C4-2B (cell line): ENCODE data around the gene MS4A1.
"Not testable (repeated sequence)": the region's sequence is repeated elsewhere in the genome, so short reads cannot be mapped to it uniquely, and the experiment has no call there.

Experiments used
- H3K27ac ChIP-seq: fragments of 450-650 bp; 2 replicates; pipeline ENCODE4 v1.5.1; 2017
- ZFX ChIP-seq: fragments of 450-650 bp; IDR thresholded peaks from 2 replicates; pipeline ENCODE4 v1.6.1; 2017
- TF ChIP-seq, protein P1 (sequence below): fragments of 450-650 bp; conservative IDR thresholded peaks from 2 replicates; pipeline ENCODE4 v1.5.1; 2017; ENCODE audit warnings: mild to moderate bottlenecking

MS4A1 gene

GRCh38 chr11:60447846-60448245, 7.8 kb upstream of the MS4A1 start:
- TF ChIP-seq, protein P1, sequence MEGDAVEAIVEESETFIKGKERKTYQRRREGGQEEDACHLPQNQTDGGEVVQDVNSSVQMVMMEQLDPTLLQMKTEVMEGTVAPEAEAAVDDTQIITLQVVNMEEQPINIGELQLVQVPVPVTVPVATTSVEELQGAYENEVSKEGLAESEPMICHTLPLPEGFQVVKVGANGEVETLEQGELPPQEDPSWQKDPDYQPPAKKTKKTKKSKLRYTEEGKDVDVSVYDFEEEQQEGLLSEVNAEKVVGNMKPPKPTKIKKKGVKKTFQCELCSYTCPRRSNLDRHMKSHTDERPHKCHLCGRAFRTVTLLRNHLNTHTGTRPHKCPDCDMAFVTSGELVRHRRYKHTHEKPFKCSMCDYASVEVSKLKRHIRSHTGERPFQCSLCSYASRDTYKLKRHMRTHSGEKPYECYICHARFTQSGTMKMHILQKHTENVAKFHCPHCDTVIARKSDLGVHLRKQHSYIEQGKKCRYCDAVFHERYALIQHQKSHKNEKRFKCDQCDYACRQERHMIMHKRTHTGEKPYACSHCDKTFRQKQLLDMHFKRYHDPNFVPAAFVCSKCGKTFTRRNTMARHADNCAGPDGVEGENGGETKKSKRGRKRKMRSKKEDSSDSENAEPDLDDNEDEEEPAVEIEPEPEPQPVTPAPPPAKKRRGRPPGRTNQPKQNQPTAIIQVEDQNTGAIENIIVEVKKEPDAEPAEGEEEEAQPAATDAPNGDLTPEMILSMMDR, result no peak
- TF ChIP-seq ZFX, result no peak
- no peak overlapping the region for H3K27ac ChIP-seq

- H3K27ac ChIP-seq, result not testable (repeated sequence)
These were observed 4.5 kb upstream of the MS4A1 start for GRCh38 chr11:60451185-60451584.

DNA sequence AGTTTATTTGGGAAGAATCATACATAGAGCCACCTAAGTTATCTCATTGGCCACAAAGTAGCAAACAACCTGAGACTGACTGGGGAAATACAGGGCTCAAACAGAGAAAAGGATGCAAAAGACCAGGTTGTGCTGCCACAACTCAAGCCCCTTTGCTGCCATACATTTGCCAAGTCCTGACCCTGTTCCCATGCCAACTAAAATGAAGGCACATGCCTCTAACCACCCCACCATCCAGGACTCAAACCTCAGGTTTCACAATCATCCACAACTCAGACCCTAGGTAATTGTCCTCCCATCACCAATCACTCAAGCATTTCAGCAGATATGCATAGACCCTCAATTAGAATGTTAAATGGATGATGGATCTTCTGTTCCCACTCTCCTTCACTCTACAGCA, 1.4 kb upstream of the MS4A1 start:
- TF ChIP-seq, protein P1, result no peak
- TF ChIP-seq ZFX, result no peak
- no peak overlapping the region for H3K27ac ChIP-seq

DNA sequence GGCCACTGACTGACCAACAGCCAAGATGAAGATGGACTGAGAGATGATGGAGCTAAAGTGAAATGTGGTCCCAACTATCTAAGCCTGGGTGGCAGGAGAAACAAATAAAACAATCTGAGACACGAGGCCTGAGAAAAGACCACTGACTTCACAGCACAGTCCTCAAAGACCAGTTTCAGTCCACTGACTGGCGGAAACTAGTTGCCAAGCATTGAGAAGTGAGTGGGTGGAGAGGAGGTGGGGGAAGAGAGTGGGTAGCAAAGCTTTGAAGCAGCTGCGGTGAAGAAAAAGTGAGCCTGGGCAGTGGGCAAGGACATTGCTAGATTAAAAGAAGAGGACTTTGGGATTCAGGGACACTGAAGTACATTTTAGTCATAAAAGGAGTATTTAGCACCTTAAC, 1.9 kb downstream of the MS4A1 start:
- no peak overlapping the region for H3K27ac ChIP-seq
- TF ChIP-seq, protein P1, result no peak
- TF ChIP-seq ZFX, result no peak

GRCh38 chr11:60459345-60459744, 3.7 kb downstream of the MS4A1 start:
- TF ChIP-seq ZFX, result no peak
- TF ChIP-seq, protein P1, result no peak
- no peak overlapping the region for H3K27ac ChIP-seq

- TF ChIP-seq, protein P1, result no peak
- no peak for TF ChIP-seq ZFX
- H3K27ac ChIP-seq, result no peak overlapping the region
These were observed 13.2 kb downstream of the MS4A1 start for GRCh38 chr11:60468829-60469228.

DNA sequence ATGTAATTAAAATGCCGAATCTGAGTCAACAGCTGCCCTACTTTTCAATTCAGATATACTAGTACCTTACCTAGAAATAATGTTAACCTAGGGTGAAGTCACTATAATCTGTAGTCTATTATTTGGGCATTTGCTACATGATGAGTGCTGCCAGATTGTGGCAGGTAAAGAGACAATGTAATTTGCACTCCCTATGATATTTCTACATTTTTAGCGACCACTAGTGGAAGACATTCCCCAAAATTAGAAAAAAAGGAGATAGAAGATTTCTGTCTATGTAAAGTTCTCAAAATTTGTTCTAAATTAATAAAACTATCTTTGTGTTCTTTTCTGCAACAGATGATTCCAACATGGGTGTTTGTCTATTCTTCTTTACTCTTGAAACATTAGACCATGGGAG, 14.1 kb downstream of the MS4A1 start:
- H3K27ac ChIP-seq, result no peak overlapping the region
- TF ChIP-seq, protein P1, result no peak; the same call in none of the 2 replicates
- no peak for TF ChIP-seq ZFX

GRCh38 chr11:60477035-60477445, 21.4 kb downstream of the MS4A1 start:
- H3K27ac ChIP-seq, result no peak overlapping the region

More at GRCh38 chr11:60477035-60477445, 21.4 kb downstream of the MS4A1 start:
- no peak for TF ChIP-seq ZFX
- TF ChIP-seq, protein P1, result no peak
